Measurements from ENCODE around the gene ATP6AP2.

DNA sequence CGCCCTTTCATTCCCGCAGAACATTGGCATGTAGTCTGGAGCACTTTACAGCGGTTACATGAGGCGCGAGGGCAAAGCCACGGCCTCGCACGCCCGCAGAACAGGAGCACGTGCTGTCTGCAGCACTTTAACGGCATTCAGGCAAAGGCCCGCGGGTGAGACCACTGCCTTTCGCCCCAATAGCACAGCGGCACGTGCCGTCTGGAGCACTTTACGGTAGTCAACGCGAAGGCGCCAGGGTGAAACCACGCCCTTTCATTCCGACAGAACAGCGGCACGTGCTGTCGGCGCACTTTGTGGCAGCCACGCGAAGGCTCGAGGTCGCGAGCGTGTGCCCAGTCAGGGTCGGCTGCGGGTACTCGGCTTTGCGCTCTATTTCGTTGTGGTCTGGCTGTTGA lies 42.4 kb downstream of the ATP6AP2 start, which contains the start of gene MPC1L:
- TF ChIP-seq, protein P1, sequence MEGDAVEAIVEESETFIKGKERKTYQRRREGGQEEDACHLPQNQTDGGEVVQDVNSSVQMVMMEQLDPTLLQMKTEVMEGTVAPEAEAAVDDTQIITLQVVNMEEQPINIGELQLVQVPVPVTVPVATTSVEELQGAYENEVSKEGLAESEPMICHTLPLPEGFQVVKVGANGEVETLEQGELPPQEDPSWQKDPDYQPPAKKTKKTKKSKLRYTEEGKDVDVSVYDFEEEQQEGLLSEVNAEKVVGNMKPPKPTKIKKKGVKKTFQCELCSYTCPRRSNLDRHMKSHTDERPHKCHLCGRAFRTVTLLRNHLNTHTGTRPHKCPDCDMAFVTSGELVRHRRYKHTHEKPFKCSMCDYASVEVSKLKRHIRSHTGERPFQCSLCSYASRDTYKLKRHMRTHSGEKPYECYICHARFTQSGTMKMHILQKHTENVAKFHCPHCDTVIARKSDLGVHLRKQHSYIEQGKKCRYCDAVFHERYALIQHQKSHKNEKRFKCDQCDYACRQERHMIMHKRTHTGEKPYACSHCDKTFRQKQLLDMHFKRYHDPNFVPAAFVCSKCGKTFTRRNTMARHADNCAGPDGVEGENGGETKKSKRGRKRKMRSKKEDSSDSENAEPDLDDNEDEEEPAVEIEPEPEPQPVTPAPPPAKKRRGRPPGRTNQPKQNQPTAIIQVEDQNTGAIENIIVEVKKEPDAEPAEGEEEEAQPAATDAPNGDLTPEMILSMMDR (IDR thresholded peaks at IDR 0.05) = no peak
- TF ChIP-seq POLR2A (IDR thresholded peaks at IDR 0.05) = no peak

Data from thyroid gland (tissue), 4 donors.